RWPE2 (cell line): Measurements from ENCODE around the gene ITGA11.

ENCODE experiments used
- ATAC-seq: fragments of 200-7000 bp; cut with Tn5 transposase; 3 replicates; pipeline ENCODE4 v1.9.1; 2021; ENCODE audit warnings: low read depth
- DNase-seq: peaks from one replicate; pipeline ENCODE4 v3.0.0-alpha.2; 2020; ENCODE audit warnings: low spot score
- H3K27ac ChIP-seq: fragments of 450-650 bp; 2 replicates; pipeline ENCODE4 v1.5.1; 2017; ENCODE audit warnings: mild to moderate bottlenecking; ENCODE audit not compliant: poor library complexity, severe bottlenecking
- H3K27me3 ChIP-seq: fragments of 250-450 bp; sonication (Bioruptor Pico); 2 replicates; pipeline ENCODE4 v1.5.1; 2021; ENCODE audit warnings: mild to moderate bottlenecking, moderate library complexity; ENCODE audit not compliant: insufficient read depth, poor library complexity, severe bottlenecking
- H3K36me3 ChIP-seq: fragments of 250-450 bp; sonication (Bioruptor Pico); 2 replicates; pipeline ENCODE4 v1.5.1; 2020; ENCODE audit warnings: low read depth, mild to moderate bottlenecking, moderate library complexity
- H3K4me1 ChIP-seq: fragments of 250-450 bp; sonication (Bioruptor Pico); 2 replicates; pipeline ENCODE4 v1.5.1; 2021; ENCODE audit warnings: mild to moderate bottlenecking, moderate library complexity; ENCODE audit not compliant: insufficient read depth, poor library complexity, severe bottlenecking
- H3K4me3 ChIP-seq: fragments of 250-450 bp; sonication (Bioruptor Pico); 2 replicates; pipeline ENCODE4 v1.5.1; 2021; ENCODE audit warnings: mild to moderate bottlenecking, moderate library complexity; ENCODE audit not compliant: severe bottlenecking
- H3K9me3 ChIP-seq: fragments of 250-450 bp; sonication (Bioruptor Pico); 2 replicates; pipeline ENCODE4 v1.5.1; 2021; ENCODE audit warnings: mild to moderate bottlenecking, moderate library complexity; ENCODE audit not compliant: severe bottlenecking
- CTCF ChIP-seq: fragments of 450-650 bp; IDR thresholded peaks from one replicate; pipeline ENCODE4 v1.5.1; 2017; ENCODE audit warnings: mild to moderate bottlenecking, moderate library complexity; ENCODE audit not compliant: poor library complexity, severe bottlenecking

Gene ITGA11

GRCh38 chr15:68364028-68364659 is 67.8 kb downstream of the ITGA11 start:
- TF ChIP-seq CTCF = no peak
- ATAC-seq = no peak
- no peak for DNase-seq
- Histone ChIP-seq H3K4me3 (no peak overlapping the region), H3K4me1 (no peaks in the 10 kb centered on the region), H3K9me3 (no peaks in the 10 kb centered on the region), H3K36me3 (no peaks in the 10 kb centered on the region), H3K27me3 (no peaks in the 10 kb centered on the region), H3K27ac (no peak overlapping the region)

- DNase-seq (no peak), ATAC-seq (no peak)
- Histone ChIP-seq H3K27me3 (no peaks in the 10 kb centered on the region), H3K4me3 (no peak overlapping the region), H3K4me1 (no peaks in the 10 kb centered on the region), H3K27ac (no peak overlapping the region), H3K9me3 (no peaks in the 10 kb centered on the region), H3K36me3 (no peaks in the 10 kb centered on the region)
- TF ChIP-seq CTCF = no peak
Measured at GRCh38 chr15:68363353-68363752, 68.6 kb downstream of the ITGA11 start.

GRCh38 chr15:68362537-68363126 is 69.3 kb downstream of the ITGA11 start:
- no peak for TF ChIP-seq CTCF
- Histone ChIP-seq H3K36me3 (no peaks in the 10 kb centered on the region), H3K4me3 (no peak overlapping the region), H3K4me1 (no peaks in the 10 kb centered on the region), H3K27me3 (no peaks in the 10 kb centered on the region), H3K9me3 (no peaks in the 10 kb centered on the region), H3K27ac (no peak overlapping the region)
- ATAC-seq (no peak), DNase-seq (no peak)

- Histone ChIP-seq H3K4me3 (no peak overlapping the region), H3K9me3 (no peaks in the 10 kb centered on the region), H3K4me1 (no peaks in the 10 kb centered on the region), H3K27me3 (no peaks in the 10 kb centered on the region), H3K36me3 (no peaks in the 10 kb centered on the region), H3K27ac (no peak overlapping the region)
- ATAC-seq (no peak), DNase-seq (no peak)
- TF ChIP-seq CTCF = no peak
Measured at GRCh38 chr15:68360721-68361120, 71.2 kb downstream of the ITGA11 start.

GRCh38 chr15:68356778-68357177 is 75.2 kb downstream of the ITGA11 start:
- Histone ChIP-seq H3K27me3 (no peaks in the 10 kb centered on the region), H3K4me3 (no peak overlapping the region), H3K27ac (no peak overlapping the region), H3K9me3 (no peaks in the 10 kb centered on the region), H3K4me1 (peaks cover 24% of the 10 kb centered on the region), H3K36me3 (no peaks in the 10 kb centered on the region)
- no peak for DNase-seq
- no peak for ATAC-seq
- no peak for TF ChIP-seq CTCF
